COLO668 (cell line): ENCODE results near the gene TMEM232.

Experiments used
- DNase-seq: peaks from one replicate; lab custom pipeline; 2025; ENCODE audit not compliant: unreplicated experiment; lab: John Stamatoyannopoulos, UW

Gene TMEM232

GRCh38 chr5:110409571-110409970 is 316.9 kb downstream of the TMEM232 start:
- DNase-seq: no peak

GRCh38 chr5:110402562-110402961 is 323.9 kb downstream of the TMEM232 start:
- no peak for DNase-seq

GRCh38 chr5:110401881-110402280 is 324.6 kb downstream of the TMEM232 start:
- DNase-seq: no peak

- no peak for DNase-seq
Measured at GRCh38 chr5:110398951-110399350, 327.5 kb downstream of the TMEM232 start.

GRCh38 chr5:110397281-110397680 is 329.2 kb downstream of the TMEM232 start:
- DNase-seq: no peak

- no peak for DNase-seq
Measured at GRCh38 chr5:110386782-110387181, 339.7 kb downstream of the TMEM232 start.

- no peak for DNase-seq
Measured at GRCh38 chr5:110383231-110383630, 343.2 kb downstream of the TMEM232 start.

- DNase-seq: no peak
Measured at GRCh38 chr5:110377943-110378342, 348.5 kb downstream of the TMEM232 start.

GRCh38 chr5:110377361-110377760 is 349.1 kb downstream of the TMEM232 start:
- DNase-seq: no peak

- DNase-seq: no peak
Measured at GRCh38 chr5:110376281-110376951, 350.1 kb downstream of the TMEM232 start.

GRCh38 chr5:110371725-110372041 is 354.8 kb downstream of the TMEM232 start:
- no peak for DNase-seq

- no peak for DNase-seq
Measured at GRCh38 chr5:110371011-110371724, 355.3 kb downstream of the TMEM232 start.
